CD4-positive, alpha-beta T cell (primary cell): ENCODE data around the gene NDUFS5. TPM values are rescaled to one million over a fixed set of nuclear protein-coding genes. Genes with fewer than 3 reads are reported as not detected.

ENCODE experiments used
- ATAC-seq: fragments of 200-7000 bp; cut with Tn5 transposase; one replicate; pipeline ENCODE4 v1.10.0; 2022; ENCODE audit warnings: mild to moderate bottlenecking; ENCODE audit not compliant: poor library complexity
- CTCF ChIA-PET: fragments of 350-600 bp; sonication (Branson Sonifier 250); formaldehyde crosslinking; loops from one replicate; lab custom pipeline; 2021; ENCODE audit warnings: antibody characterized with exemption, inconsistent platforms; lab: Charles Lee
- POLR2A ChIA-PET: fragments of 350-600 bp; sonication (Branson Sonifier 250); formaldehyde crosslinking; loops from one replicate; lab custom pipeline; 2021; ENCODE audit warnings: antibody characterized with exemption, inconsistent platforms; lab: Charles Lee
- DNase-seq, 14 experiments: peaks; one replicate each; pipeline ENCODE4 v3.0.0-alpha.2; 2013 to 2020; ENCODE audit warnings: mixed read lengths in 2 of 14
- H3K27ac ChIP-seq, 2 donors: one replicate each; pipeline versions ENCODE4 v1.5.1 to v1.7.0; 2013; ENCODE audit warnings: low read length in 2 of 2, low read depth in 1 of 2, mild to moderate bottlenecking in 1 of 2
- H3K27me3 ChIP-seq, 2 experiments: 1 replicate in 1 of 2; 2 replicates in 1 of 2; pipeline versions ENCODE4 v1.6.1 to v1.7.0; 2013; ENCODE audit warnings: low read length in 2 of 2, control low read depth in 1 of 2, mild to moderate bottlenecking in 1 of 2, moderate library complexity in 1 of 2; ENCODE audit not compliant: insufficient read depth in 2 of 2, control insufficient read depth in 1 of 2
- H3K36me3 ChIP-seq: one replicate; pipeline ENCODE4 v1.6.1; 2013; ENCODE audit warnings: low read length, control low read depth; ENCODE audit not compliant: insufficient read depth
- H3K4me1 ChIP-seq: one replicate; pipeline ENCODE4 v1.6.1; 2013; ENCODE audit warnings: low read length, control low read depth; ENCODE audit not compliant: insufficient read depth
- H3K4me3 ChIP-seq: one replicate; pipeline ENCODE4 v1.5.1; 2013; ENCODE audit warnings: mild to moderate bottlenecking, low read length, moderate library complexity
- H3K9me3 ChIP-seq, 2 experiments: 1 replicate in 1 of 2; 2 replicates in 1 of 2; pipeline versions ENCODE4 v1.6.1 to v1.7.0; 2013; ENCODE audit warnings: low read length in 2 of 2, mild to moderate bottlenecking in 2 of 2, control low read depth in 1 of 2, moderate library complexity in 1 of 2; ENCODE audit not compliant: control insufficient read depth in 1 of 2, insufficient read depth in 1 of 2
- H3K27ac Mint-ChIP-seq: one replicate; pipeline ENCODE4 v1.8.0; 2020; ENCODE audit warnings: mixed read lengths
- H3K27me3 Mint-ChIP-seq: one replicate; pipeline ENCODE4 v1.8.0; 2021; ENCODE audit warnings: mixed read lengths
- H3K36me3 Mint-ChIP-seq: one replicate; pipeline ENCODE4 v1.8.0; 2021; ENCODE audit warnings: low read depth, mixed read lengths
- H3K4me1 Mint-ChIP-seq: one replicate; pipeline ENCODE4 v1.8.0; 2021; ENCODE audit warnings: low read depth, mixed read lengths
- H3K4me3 Mint-ChIP-seq: one replicate; pipeline ENCODE4 v1.8.0; 2020; ENCODE audit warnings: mild to moderate bottlenecking, mixed read lengths
- H3K9me3 Mint-ChIP-seq: one replicate; pipeline ENCODE4 v1.8.0; 2020; ENCODE audit warnings: mixed read lengths
- intact Hi-C, 2 experiments: fragments of 100-400 bp; cut with DNase I in 1 of 2; cut with micrococcal nuclease in 1 of 2; formaldehyde crosslinking; loops; one replicate each; pipeline versions ENCODE4 v1.15.1 to v1.9.0; 2023 to 2025; cut with DNase I, micrococcal nuclease
- total RNA-seq, 174 experiments: library from RNA in 2 of 174; stranded (reverse) in 2 of 174; gene quantifications; one replicate each; pipeline ENCODE4 v1.2.3 and lab custom pipeline; 2021 to 2026
- TF ChIP-seq, protein P1 (sequence below): fragments of 200-600 bp; IDR thresholded peaks from one replicate; pipeline ENCODE4 v1.8.0; 2022; ENCODE audit warnings: antibody characterized with exemption, mild to moderate bottlenecking

Gene NDUFS5
- total RNA-seq, 2 experiments from 2014 or later, result 153 to 156 TPM

DNA sequence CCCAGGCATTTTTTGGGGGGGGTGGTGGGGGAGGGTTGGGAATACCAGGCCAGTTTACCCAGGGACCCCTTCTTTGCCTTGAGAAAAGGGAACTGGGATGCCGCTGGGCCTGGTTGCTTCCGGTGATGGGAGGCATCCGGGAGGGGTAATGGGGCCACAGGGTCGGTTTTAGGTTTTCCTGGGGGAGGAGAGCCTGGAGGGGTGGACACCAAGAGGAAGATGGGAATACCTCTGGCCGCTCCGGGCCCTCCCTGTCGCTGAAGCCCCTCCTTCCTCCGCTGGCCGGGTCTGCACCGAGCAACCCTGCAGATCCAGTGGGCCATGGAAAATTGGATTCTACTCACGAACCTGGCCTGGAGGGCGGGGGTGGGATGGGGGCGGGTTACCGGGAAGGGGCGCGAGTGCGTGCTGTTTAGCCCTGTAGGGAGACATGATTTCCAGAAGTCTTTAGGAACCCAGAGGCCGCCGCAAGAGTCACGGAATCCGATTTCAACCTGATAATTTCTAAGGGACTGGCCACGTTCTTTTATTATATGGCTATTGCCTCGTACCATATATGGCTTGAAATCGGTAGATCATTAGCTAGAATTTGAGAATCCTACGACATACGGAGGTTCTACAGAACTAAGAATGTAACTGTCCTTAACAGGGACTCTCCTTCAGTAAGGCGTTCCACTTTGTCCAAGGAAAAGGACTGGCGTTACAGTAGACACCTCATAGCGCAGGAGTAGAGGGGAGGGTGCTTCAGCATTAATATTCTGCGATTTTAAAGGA lies 34.3 kb upstream of the NDUFS5 start:
- Histone ChIP-seq H3K27me3 (no peaks in the 10 kb centered on the region), H3K4me1 (peaks cover 43% of the 10 kb centered on the region), H3K27ac (peak overlapping the region; percentile 83 to 89), H3K4me3 (peak overlapping the region; percentile 91), H3K36me3 (peaks cover 9% of the 10 kb centered on the region), H3K9me3 (no peaks in the 10 kb centered on the region)
- TF ChIP-seq, protein P1, sequence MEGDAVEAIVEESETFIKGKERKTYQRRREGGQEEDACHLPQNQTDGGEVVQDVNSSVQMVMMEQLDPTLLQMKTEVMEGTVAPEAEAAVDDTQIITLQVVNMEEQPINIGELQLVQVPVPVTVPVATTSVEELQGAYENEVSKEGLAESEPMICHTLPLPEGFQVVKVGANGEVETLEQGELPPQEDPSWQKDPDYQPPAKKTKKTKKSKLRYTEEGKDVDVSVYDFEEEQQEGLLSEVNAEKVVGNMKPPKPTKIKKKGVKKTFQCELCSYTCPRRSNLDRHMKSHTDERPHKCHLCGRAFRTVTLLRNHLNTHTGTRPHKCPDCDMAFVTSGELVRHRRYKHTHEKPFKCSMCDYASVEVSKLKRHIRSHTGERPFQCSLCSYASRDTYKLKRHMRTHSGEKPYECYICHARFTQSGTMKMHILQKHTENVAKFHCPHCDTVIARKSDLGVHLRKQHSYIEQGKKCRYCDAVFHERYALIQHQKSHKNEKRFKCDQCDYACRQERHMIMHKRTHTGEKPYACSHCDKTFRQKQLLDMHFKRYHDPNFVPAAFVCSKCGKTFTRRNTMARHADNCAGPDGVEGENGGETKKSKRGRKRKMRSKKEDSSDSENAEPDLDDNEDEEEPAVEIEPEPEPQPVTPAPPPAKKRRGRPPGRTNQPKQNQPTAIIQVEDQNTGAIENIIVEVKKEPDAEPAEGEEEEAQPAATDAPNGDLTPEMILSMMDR, result no peak
- Mint-ChIP-seq H3K36me3 (peaks cover 46% of the 10 kb centered on the region), H3K4me3 (peak overlapping the region; percentile 90), H3K27me3 (no peaks in the 10 kb centered on the region), H3K9me3 (no peaks in the 10 kb centered on the region), H3K27ac (peak overlapping the region; percentile 81), H3K4me1 (peaks cover 50% of the 10 kb centered on the region)
- CTCF ChIA-PET, result interaction anchor here (1.5 to 1.6 kb wide), 2 partner anchors 12 to 28 kb away, joined by 3 to 8 read pairs; no protein-coding TSS in a partner anchor
- DNase-seq (peak in 4 of 14 experiments; percentile 6 to 22 (median 14)), ATAC-seq (peak; percentile 1)
- POLR2A ChIA-PET, result interaction anchor here (0.6 to 4.1 kb wide), 3 partner anchors 14 to 35 kb away, joined by 3 to 30 read pairs (median 5); partner anchors contain the start of gene NDUFS5
- intact Hi-C loops, result loop anchor here (1.0 to 10.0 kb wide), 7 partner anchors 15 to 583 kb away; partner anchors contain the start of genes MYCBP (in 2 of the 2), NDUFS5 (in 1 of the 2), PABPC4 (in 1 of the 2) and RRAGC (in 1 of the 2)

DNA sequence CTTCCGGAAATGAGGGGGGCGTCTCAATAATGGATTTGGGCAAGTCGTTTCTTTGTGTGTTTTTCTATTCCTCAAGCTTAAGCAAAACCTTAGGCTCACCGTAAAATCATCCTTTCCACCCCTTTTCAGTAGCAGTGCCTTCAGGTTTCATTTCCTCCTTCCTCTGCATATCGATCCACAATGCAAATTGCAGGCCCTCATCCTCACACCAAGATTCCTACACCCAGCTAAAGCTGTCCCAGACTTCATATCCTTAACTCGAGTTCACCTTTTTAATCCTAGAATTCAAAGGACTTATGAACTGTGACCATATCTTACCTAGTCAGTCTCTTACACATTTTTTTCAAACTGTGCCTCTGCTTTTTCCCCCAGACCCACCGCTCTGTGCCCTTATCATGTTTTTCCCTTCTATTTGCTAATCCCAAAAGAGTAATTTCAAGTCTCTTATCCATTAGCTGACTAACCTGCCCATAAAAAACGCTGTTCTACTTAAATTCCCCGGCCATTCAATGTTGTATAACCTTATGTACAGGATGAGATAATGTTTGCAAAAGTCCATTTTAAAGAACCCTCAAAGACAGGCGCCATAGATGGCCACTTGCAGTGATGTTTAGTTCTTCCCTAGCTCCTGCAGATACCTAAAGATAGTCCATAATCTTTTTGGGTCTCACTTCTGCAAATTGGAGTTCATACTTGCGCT lies 33.6 kb upstream of the NDUFS5 start:
- H3K27ac Mint-ChIP-seq, result peak overlapping the region; percentile 81
- peaks cover 47% of the 10 kb centered on the region for H3K4me1 ChIP-seq
- H3K36me3 Mint-ChIP-seq, result peaks cover 52% of the 10 kb centered on the region
- H3K9me3 Mint-ChIP-seq, result no peaks in the 10 kb centered on the region
- ATAC-seq, result no peak
- peak overlapping the region; percentile 91 for H3K4me3 ChIP-seq
- intact Hi-C loops, result loop anchor here in 1 of 2 experiments (5.0 to 10.0 kb wide), 2 partner anchors 120 to 582 kb away; partner anchors contain the start of genes MYCBP and PABPC4
- no peaks in the 10 kb centered on the region for H3K9me3 ChIP-seq
- H3K27me3 Mint-ChIP-seq, result no peaks in the 10 kb centered on the region
- H3K27ac ChIP-seq, result peak overlapping the region; percentile 21 to 24
- peak in 1 of 14 experiments; percentile 17 for DNase-seq
- peak overlapping the region; percentile 90 for H3K4me3 Mint-ChIP-seq
- H3K27me3 ChIP-seq, result no peaks in the 10 kb centered on the region
- CTCF ChIA-PET, result interaction anchor here (0.6 to 1.6 kb wide), 3 partner anchors 11 to 32 kb away, joined by 3 to 8 read pairs (median 3); no protein-coding TSS in a partner anchor
- POLR2A ChIA-PET, result interaction anchor here (1.1 to 4.1 kb wide), 2 partner anchors 15 to 34 kb away, joined by 5 to 30 read pairs; partner anchors contain the start of gene NDUFS5
- TF ChIP-seq, protein P1, result no peak
- H3K36me3 ChIP-seq, result peaks cover 9% of the 10 kb centered on the region
- peaks cover 57% of the 10 kb centered on the region for H3K4me1 Mint-ChIP-seq

DNA sequence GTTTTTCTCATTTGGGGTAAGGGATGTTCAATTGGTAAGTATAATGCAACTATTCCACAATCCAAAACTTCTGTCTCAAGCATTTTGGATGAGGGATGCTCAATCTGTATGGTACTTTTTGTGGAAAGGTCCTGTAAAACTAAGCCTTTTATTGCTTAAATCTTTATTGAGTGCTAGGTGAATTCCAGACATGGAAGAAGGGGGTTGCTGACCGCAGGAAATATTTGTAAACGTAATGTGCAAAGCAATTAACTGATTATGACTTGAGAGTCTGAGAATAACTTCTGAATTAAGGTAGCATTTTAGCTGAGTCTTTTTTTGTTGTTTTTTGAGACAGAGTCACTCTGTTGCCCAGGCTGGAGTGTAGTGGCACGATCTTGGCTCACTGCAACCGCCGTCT lies 32.0 kb upstream of the NDUFS5 start:
- intact Hi-C loops, result loop anchor here in 1 of 2 experiments (2.0 to 10.0 kb wide), 3 partner anchors 43 to 581 kb away; partner anchors contain the start of genes MYCBP and PABPC4
- Mint-ChIP-seq H3K4me1 (peaks cover 73% of the 10 kb centered on the region), H3K36me3 (peaks cover 66% of the 10 kb centered on the region), H3K27me3 (no peaks in the 10 kb centered on the region), H3K9me3 (no peaks in the 10 kb centered on the region), H3K4me3 (peak overlapping the region; percentile 50), H3K27ac (peak overlapping the region; percentile 87)
- Histone ChIP-seq H3K27me3 (no peaks in the 10 kb centered on the region), H3K27ac (no peak overlapping the region), H3K4me1 (peaks cover 60% of the 10 kb centered on the region), H3K36me3 (peaks cover 22% of the 10 kb centered on the region), H3K4me3 (no peak overlapping the region), H3K9me3 (no peaks in the 10 kb centered on the region)
- POLR2A ChIA-PET, result interaction anchor here (0.8 to 2.3 kb wide), 2 partner anchors 17 to 32 kb away, joined by 3 to 10 read pairs; partner anchors contain the start of gene NDUFS5
- CTCF ChIA-PET, result interaction anchor here (0.7 to 1.0 kb wide), 2 partner anchors 10 to 25 kb away, joined by 3 to 4 read pairs; no protein-coding TSS in a partner anchor
- TF ChIP-seq, protein P1, result no peak
- ATAC-seq (no peak), DNase-seq (no peak)
